ENCODE measurements around the gene DCAF8L2. TPM values are rescaled to one million over a fixed set of nuclear protein-coding genes. Genes with fewer than 3 reads are reported as not detected.

Gene DCAF8L2
- total and polyA plus RNA-seq, 2 donors (not counting 3 experiments of a cell fraction or from before 2014, with no cell fraction given), result 0.15 to 0.36 TPM

DNA sequence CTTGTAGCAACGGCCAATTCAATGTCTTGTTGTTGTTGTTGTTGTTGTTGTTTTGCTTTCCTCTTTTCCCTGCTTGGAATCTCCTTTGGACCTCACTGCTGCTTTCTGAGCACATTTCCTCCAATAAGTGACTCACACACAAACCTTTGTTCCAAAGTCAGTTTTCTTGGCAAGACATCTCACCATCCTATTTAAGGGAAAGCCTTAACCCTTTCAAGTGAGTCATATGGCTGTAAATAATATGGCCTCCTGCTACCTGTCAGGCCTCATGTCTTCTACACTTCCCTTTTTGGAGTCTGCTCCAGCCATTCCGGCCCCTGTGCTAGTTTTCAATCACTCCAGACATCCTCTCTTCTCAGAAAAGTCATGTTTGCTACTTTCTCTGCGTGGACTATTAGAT lies 138.1 kb downstream of the DCAF8L2 start:
- FAIRE-seq, result peak; percentile 62
- POLR2A ChIA-PET, result no interaction called here

DNA sequence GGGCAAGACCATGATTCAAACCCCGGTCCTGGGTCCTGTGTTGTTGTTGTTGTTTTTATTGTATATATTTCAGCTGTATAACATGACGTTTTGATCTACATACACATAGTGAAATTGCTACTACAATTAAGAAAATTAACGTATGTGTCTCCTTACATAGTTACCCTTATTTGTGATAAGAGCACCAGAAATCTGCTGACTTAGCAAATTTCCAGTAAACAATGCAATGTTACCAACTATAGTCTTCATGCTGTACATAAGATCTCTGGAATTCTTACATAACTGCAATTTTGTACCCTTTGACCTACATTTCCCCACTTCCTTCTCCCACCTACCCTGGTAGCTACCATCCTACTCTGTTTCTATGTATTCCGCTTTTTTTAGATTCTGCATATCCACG lies 141.8 kb downstream of the DCAF8L2 start:
- H3K79me2 ChIP-seq (ENCODE audit: control insufficient read depth, insufficient read depth, low read length), result no peaks in the 10 kb centered on the region
- H3K9ac ChIP-seq (replicated peaks; ENCODE audit: extremely low read depth, insufficient read depth, low read length), result no peak overlapping the region
- no peak overlapping the region for H2AFZ ChIP-seq (ENCODE audit: low read depth, low read length)
- no peak overlapping the region for H3K27ac ChIP-seq (ENCODE audit: insufficient read depth, low read depth, low read length)
- no peaks in the 10 kb centered on the region for H3K36me3 ChIP-seq (ENCODE audit: control insufficient read depth in 2 of 2, extremely low read depth in 1 of 2, insufficient read depth in 2 of 2, low read length in 2 of 2)
- ChIA-PET POLR2A (no interaction called here), CTCF (no interaction called here)
- H3K4me2 ChIP-seq (ENCODE audit: insufficient read depth, low read length), result no peak overlapping the region
- no TSS peak for BruUV-seq (replicated peaks)
- peaks cover 9% of the 10 kb centered on the region for H3K4me1 ChIP-seq (ENCODE audit: control insufficient read depth, extremely low read depth, insufficient read depth, low read length)
- FAIRE-seq (no peak), DNase-seq (ENCODE audit: low read depth, low spot score) (no peak)
- intact Hi-C loops (cut with micrococcal nuclease), result no loop called here
- no peak overlapping the region for H3K4me3 ChIP-seq (replicated peaks in 1 of 3; ENCODE audit: insufficient read depth in 1 of 3, low read depth in 1 of 3, low read length in 3 of 3)
- H3K9me1 ChIP-seq (replicated peaks; ENCODE audit: control insufficient read depth, extremely low read depth, insufficient read depth, low read length), result no peaks in the 10 kb centered on the region
- no peak for TF ChIP-seq JUN (IDR thresholded peaks at IDR 0.05; ENCODE audit: borderline replicate concordance, insufficient read depth, insufficient read length, low read depth)
- no peak for TF ChIP-seq POLR2AphosphoS5 (IDR thresholded peaks at IDR 0.05; ENCODE audit: insufficient read depth, low read depth, low read length)
- TF ChIP-seq POLR2A (IDR thresholded peaks at IDR 0.05; ENCODE audit: low read depth, low read length), result no peak
- TF ChIP-seq GATA2 (IDR thresholded peaks at IDR 0.05; ENCODE audit: insufficient read depth, insufficient read length, low read depth, low read length), result no peak
- TF ChIP-seq EZH2 (IDR thresholded peaks at IDR 0.05; ENCODE audit: borderline replicate concordance, low read depth, low read length, severe bottlenecking), result no peak
- TF ChIP-seq, protein P1, sequence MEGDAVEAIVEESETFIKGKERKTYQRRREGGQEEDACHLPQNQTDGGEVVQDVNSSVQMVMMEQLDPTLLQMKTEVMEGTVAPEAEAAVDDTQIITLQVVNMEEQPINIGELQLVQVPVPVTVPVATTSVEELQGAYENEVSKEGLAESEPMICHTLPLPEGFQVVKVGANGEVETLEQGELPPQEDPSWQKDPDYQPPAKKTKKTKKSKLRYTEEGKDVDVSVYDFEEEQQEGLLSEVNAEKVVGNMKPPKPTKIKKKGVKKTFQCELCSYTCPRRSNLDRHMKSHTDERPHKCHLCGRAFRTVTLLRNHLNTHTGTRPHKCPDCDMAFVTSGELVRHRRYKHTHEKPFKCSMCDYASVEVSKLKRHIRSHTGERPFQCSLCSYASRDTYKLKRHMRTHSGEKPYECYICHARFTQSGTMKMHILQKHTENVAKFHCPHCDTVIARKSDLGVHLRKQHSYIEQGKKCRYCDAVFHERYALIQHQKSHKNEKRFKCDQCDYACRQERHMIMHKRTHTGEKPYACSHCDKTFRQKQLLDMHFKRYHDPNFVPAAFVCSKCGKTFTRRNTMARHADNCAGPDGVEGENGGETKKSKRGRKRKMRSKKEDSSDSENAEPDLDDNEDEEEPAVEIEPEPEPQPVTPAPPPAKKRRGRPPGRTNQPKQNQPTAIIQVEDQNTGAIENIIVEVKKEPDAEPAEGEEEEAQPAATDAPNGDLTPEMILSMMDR (IDR thresholded peaks at IDR 0.05; ENCODE audit: extremely low read depth in 1 of 2, insufficient read depth in 1 of 2, low read depth in 1 of 2, low read length in 2 of 2), result no peak
- TF ChIP-seq, protein P2, sequence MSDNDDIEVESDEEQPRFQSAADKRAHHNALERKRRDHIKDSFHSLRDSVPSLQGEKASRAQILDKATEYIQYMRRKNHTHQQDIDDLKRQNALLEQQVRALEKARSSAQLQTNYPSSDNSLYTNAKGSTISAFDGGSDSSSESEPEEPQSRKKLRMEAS (IDR thresholded peaks at IDR 0.05; ENCODE audit: insufficient read depth, insufficient read length), result no peak
- TF ChIP-seq MYC (IDR thresholded peaks at IDR 0.05; ENCODE audit: low read depth, low read length), result no peak
- no peak for TF ChIP-seq FOS (IDR thresholded peaks at IDR 0.05; ENCODE audit: borderline replicate concordance, insufficient read depth, low read length)
- dilution Hi-C loops (cut with MboI; ENCODE audit: extremely low pct_ligation_motif_present, low sequenced_read_pairs), result no loop called here
- H4K20me1 ChIP-seq (replicated peaks; ENCODE audit: control insufficient read depth, extremely low read depth, insufficient read depth, low read length), result no peaks in the 10 kb centered on the region
- H3K27me3 ChIP-seq (ENCODE audit: control insufficient read depth in 2 of 2, insufficient read depth in 2 of 2, low read length in 2 of 2), result no peaks in the 10 kb centered on the region
- no peaks in the 10 kb centered on the region for H3K9me3 ChIP-seq (replicated peaks; ENCODE audit: control insufficient read depth, insufficient read depth, low read length)

More for the DNA sequence above, 138.1 kb downstream of the DCAF8L2 start:
- TF ChIP-seq, protein P2 (IDR thresholded peaks at IDR 0.05; ENCODE audit: insufficient read depth, insufficient read length), result no peak
- TF ChIP-seq JUN (IDR thresholded peaks at IDR 0.05; ENCODE audit: borderline replicate concordance, insufficient read depth, insufficient read length, low read depth) (peak; percentile 74), POLR2AphosphoS5 (IDR thresholded peaks at IDR 0.05; ENCODE audit: insufficient read depth, low read depth, low read length) (no peak), POLR2A (IDR thresholded peaks at IDR 0.05; ENCODE audit: low read depth, low read length) (no peak), EZH2 (IDR thresholded peaks at IDR 0.05; ENCODE audit: borderline replicate concordance, low read depth, low read length, severe bottlenecking) (no peak), GATA2 (IDR thresholded peaks at IDR 0.05; ENCODE audit: insufficient read depth, insufficient read length, low read depth, low read length) (no peak), FOS (IDR thresholded peaks at IDR 0.05; ENCODE audit: borderline replicate concordance, insufficient read depth, low read length) (peak; percentile 86)
- Histone ChIP-seq H3K9ac (replicated peaks; ENCODE audit: extremely low read depth, insufficient read depth, low read length) (no peak overlapping the region), H3K4me3 (replicated peaks in 1 of 3; ENCODE audit: insufficient read depth in 1 of 3, low read depth in 1 of 3, low read length in 3 of 3) (no peak overlapping the region), H3K36me3 (ENCODE audit: control insufficient read depth in 2 of 2, extremely low read depth in 1 of 2, insufficient read depth in 2 of 2, low read length in 2 of 2) (no peaks in the 10 kb centered on the region), H3K9me1 (replicated peaks; ENCODE audit: control insufficient read depth, extremely low read depth, insufficient read depth, low read length) (no peaks in the 10 kb centered on the region), H3K79me2 (ENCODE audit: control insufficient read depth, insufficient read depth, low read length) (no peaks in the 10 kb centered on the region), H2AFZ (ENCODE audit: low read depth, low read length) (no peak overlapping the region), H3K27me3 (ENCODE audit: control insufficient read depth in 2 of 2, insufficient read depth in 2 of 2, low read length in 2 of 2) (no peaks in the 10 kb centered on the region), H3K27ac (ENCODE audit: insufficient read depth, low read depth, low read length) (peak overlapping the region; percentile 1), H3K9me3 (replicated peaks; ENCODE audit: control insufficient read depth, insufficient read depth, low read length) (no peaks in the 10 kb centered on the region), H4K20me1 (replicated peaks; ENCODE audit: control insufficient read depth, extremely low read depth, insufficient read depth, low read length) (no peaks in the 10 kb centered on the region), H3K4me2 (ENCODE audit: insufficient read depth, low read length) (no peak overlapping the region), H3K4me1 (ENCODE audit: control insufficient read depth, extremely low read depth, insufficient read depth, low read length) (peaks cover 9% of the 10 kb centered on the region)
- no TSS peak for BruUV-seq (replicated peaks)
- dilution Hi-C loops (cut with MboI; ENCODE audit: extremely low pct_ligation_motif_present, low sequenced_read_pairs) (no loop called here), intact Hi-C loops (cut with micrococcal nuclease) (loop anchor here (5.0 kb wide), 1 partner anchor 164 kb away; no protein-coding TSS in a partner anchor)
- CTCF ChIA-PET, result no interaction called here
- DNase-seq (ENCODE audit: low read depth, low spot score), result peak; percentile 81
